HG03066 (cell line): ENCODE data around the gene CST5.
"Not testable (repeated sequence)": the region's sequence is repeated elsewhere in the genome, so short reads cannot be mapped to it uniquely, and the experiment has no call there.

Source experiments
- ATAC-seq: cut with Tn5 transposase; IDR thresholded peaks from one replicate; pipeline ENCODE4 v1.9.1; 2021; ENCODE audit warnings: low read depth; ENCODE audit not compliant: unreplicated experiment

The CST5 gene

GRCh38 chr20:23890867-23891266 lies 11.3 kb upstream of the CST5 start:
- ATAC-seq, result not testable (repeated sequence)

DNA sequence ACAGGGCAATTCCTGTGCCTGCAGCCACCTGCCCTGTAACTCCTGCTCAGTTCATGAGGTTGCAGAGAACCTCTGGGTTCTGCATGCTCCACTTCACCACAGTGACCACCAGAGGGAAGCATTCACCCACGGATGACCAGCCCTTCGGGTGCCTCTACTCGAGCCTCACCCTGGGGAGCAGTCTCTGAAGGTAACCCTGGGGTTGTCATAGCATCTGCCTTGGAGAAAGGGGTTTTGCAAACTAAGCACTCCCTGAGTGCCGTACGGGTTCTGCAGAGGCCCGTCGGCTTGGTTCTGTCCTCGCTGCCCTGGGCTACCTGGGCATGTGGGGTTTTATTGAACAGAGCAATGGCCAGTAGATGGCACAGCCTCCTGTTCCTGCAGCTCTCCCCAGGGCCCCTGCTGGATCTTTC lies 10.2 kb upstream of the CST5 start:
- ATAC-seq, result no peak

DNA sequence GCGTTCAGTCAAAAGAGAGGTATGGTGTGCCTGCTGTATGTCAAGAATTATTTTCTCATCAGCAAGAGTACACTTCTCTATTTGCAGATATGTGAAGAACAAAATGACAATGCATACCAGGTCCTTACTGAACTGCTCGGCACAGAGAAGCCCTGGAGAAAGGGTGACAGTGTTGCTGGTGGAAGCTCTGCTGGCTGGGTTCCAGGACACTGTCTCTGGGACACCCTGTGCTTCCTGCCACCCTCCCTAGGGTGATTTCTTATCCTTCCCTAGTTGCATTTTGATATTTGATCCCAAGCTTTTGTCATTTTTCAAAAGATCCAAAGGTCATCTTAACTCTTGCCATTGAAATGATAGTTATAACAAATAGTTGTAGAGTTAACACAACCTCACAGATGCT lies 8.3 kb upstream of the CST5 start:
- no peak for ATAC-seq

- ATAC-seq, result no peak
Observed at GRCh38 chr20:23884771-23885162, 5.2 kb upstream of the CST5 start.

DNA sequence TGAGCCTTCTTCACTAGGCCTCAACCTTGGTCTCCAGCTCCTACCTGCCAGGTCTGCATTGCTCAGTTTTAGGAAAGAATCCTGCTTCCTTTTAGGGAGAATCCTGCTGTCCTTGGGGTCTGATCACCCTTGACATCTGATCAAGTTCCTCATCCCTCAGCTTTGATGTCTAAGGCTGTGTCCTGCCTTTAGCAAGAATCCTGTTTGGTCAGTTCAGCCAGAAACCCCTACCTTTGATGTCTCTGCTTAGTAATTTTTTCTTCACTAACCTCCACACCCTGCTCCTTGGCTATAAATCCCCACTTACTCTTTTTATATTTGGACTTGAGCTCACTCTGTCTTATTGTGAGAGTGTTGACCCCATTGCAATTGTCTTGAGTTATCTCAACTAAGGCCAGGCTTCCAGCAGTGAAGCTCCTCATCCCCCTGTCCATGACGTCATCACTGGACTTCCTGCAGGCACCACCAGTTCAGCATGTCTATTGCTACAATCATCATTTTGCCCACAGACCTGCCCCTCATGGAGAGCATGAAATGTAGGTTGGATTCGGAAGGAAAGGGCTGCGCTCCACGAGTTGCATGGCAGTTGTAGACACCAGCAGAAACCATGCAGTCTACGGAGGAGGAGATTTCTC lies 4.7 kb upstream of the CST5 start:
- no peak for ATAC-seq

- ATAC-seq, result no peak
Observed at GRCh38 chr20:23881371-23881770, 1.8 kb upstream of the CST5 start.

DNA sequence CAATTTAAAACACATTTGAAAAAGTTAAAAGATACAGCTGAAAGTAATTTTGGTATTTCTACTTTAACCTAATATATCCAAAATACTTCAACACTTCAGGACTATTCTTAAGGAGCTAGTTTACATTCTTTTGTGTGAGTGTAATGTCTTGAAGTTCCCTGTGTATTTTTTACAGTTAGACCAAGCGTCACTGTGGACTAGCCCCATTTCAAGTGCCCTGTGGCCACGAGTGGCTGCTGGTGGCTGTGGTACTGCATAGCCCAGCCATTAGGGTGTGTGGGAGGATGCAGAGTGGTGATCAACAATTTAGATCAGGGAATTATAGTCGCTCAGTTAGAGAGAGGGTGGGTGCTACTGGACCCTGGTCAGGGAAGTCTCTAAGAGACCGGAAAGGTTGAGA lies 869 bp upstream of the CST5 start:
- ATAC-seq, result no peak

GRCh38 chr20:23879811-23880374 lies 345 bp upstream of the CST5 start:
- no peak for ATAC-seq

DNA sequence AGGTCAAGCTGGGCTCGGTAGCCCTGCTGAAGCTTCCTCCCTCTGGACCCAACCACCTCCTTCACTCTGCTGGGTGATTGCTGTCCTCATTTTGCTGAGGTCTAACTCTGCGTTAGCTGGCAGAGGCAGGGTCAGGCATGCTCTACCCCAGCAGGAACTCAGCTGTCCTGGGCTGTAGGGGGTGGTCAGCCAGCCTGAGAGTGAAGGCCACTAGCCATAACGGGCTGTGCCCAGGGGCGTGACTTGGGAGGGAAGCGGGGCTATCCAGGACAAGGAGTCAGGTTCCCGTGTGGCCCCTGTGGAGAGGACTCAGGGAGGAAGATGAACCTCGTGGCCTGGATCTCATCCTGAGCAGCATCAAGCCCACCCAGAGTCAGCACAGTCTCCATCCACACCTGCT lies 761 bp downstream of the CST5 start:
- ATAC-seq, result no peak

DNA sequence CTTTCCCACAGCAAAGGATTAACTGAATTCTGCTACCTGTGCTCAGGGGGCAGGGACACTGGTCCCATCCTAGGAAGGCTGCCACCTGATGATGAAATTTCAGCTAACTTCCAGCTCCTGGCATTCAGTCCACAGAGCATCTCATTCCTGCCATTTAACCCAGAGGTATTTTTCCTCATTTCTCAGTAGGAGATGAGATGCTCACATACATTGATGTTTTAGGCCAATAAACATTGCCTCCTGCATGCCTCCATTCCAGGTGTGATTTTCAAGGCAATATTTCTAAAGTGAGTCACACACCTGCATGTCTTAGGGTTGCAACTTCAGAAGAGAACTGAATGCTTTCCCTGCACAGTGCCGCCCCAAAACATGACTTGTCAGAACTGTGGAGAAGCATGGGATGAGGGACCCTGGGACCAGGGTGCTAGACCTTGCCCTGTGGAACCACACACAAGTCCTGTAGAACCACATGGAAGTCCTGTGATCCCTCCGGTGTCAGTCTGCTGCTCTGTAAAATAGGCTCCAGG lies 1.5 kb downstream of the CST5 start:
- ATAC-seq, result not testable (repeated sequence)

DNA sequence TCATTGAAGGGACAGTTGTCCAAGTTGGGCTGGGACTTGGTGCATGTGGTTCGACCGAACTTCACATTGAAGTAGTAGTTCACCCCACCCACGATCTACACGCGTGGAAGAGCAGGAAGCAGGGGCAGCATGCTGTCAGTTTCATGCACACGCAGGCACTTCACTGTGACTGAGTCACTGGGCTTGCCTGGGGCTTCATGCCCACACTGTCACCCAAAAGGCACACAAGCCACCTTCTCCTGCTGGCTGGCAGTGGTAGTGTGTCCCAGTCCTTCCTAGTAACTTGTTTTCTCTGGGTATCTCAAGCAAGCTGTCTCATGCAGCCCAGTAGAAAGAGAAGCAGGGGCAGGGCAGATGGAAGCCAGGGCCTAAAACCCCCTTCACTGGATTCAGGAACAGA lies 2.0 kb downstream of the CST5 start:
- no peak for ATAC-seq

DNA sequence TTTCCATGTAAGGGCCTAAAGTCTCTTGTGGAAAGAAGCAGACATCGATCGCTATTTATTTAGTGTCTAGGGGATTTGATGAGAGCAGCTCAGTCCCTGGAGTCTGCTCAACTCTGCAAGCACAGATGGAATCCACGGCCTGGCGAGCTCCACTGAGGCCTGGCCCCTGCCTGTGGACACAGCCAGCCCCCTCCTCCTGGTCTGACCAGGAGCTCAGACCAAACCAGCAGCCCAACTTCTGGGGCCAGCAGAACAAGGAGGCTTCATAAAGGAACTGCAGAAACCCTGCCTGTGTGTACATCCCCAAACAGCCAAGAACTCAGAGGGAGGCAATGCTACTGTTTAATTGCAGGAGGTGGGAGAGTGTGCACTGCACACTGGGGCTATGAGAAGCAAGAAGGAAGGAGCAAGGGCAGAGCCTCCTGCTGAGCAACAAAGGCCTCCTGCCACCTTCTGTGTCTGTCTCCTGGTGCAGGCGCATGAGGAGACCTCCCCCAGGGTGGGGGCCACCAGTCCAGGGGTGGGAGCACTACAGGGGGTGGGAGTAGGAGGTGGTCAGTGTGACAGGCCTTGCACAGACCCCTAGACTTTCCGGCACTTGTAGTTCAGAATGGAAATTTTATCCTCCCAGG lies 3.8 kb downstream of the CST5 start:
- ATAC-seq, result no peak

GRCh38 chr20:23874747-23875146 lies 4.8 kb downstream of the CST5 start:
- ATAC-seq, result no peak

DNA sequence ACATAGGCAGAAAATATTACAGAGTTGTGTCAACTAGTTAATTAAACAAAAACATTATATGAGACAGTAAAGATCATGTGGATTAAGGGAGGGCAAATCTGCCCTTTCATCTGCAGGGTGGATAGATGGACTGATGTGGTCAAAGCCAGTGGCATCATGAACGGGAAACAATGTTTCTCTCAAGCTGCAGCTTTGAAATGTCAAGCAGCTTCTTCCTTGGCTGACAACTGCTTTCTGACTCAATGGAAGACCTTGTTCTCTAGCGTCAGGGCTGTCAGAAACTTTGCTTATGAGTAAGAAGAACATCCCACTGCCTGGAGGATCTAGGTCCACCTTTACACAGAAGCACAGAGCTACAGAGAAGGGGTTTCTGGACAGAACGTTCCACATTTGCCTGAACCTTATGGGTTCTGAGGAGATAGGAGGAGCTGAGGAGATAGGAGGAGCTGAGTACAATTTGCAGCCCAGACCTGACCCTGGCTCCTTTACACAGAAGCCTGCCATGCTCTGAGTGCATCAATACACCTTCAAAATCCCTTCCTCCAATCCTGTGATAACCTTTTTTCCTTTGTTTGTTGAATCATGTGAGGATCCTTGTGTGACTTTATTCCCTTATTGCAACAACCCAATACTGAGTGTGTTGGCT lies 6.1 kb downstream of the CST5 start:
- ATAC-seq, result no peak

GRCh38 chr20:23872065-23872464 lies 7.5 kb downstream of the CST5 start:
- ATAC-seq, result no peak

DNA sequence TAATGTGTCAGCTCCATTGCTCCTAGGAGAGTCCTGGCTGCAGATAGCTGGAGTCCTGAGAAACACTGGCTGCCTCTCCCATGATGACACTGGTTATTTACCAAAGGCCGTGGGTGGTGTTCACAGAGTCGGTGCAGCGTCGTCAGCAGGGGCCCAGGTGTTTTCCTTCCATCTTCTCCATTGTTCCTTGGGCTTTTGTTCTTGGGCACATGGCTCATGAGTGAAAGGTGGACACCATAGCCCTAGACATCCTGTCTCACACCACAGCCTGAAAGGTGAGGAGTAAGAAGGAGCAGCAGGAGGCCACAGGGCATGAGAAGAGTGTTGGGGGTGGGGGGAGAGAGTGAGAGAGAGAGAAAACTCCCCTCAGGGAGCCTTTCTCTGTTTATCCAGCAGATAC lies 9.1 kb downstream of the CST5 start:
- ATAC-seq, result no peak

DNA sequence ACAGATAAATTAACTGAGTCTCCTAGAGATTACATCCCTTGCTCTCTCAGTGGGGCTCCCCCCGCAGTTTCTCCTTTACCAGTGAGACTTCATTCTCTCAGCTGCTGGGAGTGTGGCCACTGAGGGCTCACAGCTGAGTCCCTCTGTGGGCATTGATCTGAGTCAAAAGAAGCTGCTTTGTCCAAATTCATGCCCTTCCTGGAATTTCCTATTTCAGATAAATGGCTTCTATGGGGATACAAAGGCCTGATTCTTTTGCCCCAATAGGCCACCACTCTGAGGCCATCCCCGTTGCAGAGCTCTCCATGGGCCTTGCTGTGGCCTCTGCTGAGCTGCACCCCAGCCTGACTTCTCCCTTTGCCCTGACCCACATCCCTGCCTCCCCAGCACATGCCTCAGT lies 10.0 kb downstream of the CST5 start:
- ATAC-seq, result no peak

DNA sequence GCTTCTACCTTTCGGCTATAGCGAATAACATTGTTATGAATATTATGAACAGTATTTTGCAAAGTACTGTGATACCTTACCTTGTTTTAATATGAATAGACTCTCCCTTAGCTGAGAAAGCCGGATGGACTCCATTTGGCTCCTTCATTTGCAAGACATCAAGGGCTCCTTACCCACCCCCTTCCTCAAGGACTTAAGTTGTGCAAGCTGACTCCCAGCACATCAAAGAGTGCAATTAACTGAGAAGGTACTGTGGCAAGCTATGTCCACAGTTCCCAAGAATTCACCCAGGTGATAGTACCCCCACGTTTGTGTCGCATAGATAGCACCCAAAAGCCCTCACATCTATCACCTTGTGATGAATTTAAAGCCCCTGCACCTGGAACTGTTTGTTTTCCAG lies 11.2 kb downstream of the CST5 start:
- no peak for ATAC-seq

GRCh38 chr20:23867152-23867776 lies 12.3 kb downstream of the CST5 start:
- no peak for ATAC-seq

- not testable (repeated sequence) for ATAC-seq
Observed at GRCh38 chr20:23860771-23861170, 18.8 kb downstream of the CST5 start.

DNA sequence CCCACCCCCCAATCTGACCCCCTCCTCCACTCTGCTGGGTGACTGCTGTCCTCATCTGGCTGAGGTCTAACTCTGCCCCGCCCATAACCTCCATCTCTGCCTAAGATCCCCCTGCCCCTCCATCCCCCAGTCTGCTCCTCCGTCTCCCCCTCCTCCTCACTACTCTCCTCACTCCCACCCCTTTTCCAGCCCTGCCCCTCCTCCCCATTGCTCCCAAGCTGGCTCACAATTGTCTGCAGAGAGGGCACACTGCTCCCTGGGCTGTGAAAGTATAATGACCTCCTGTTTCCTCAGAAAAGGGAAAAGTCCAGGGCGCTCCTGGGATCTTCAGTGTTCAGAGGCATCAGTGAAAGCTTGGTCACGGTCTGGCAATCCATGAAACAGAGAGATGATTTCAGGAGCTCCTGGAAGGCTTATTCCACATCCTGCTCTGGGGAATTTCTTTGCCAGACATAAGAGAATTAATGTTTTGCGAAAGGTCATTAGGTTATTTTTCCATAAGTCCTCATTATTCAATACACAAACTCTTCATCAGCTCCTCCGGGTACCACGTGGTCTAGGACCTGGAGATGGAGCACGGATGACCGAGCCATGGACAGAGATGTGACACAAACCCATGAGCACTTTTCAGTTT lies 21.5 kb downstream of the CST5 start:
- no peak for ATAC-seq
